UCSD-AML1 (cell line): ENCODE measurements around the gene HP1BP3.

Source experiments
- DNase-seq: peaks from one replicate; lab custom pipeline; 2025; ENCODE audit not compliant: unreplicated experiment; lab: John Stamatoyannopoulos, UW

The HP1BP3 gene

GRCh38 chr1:20696397-20697333 is 90.4 kb downstream of the HP1BP3 start:
- peak; percentile 87 for DNase-seq

GRCh38 chr1:20695515-20695914 is 91.6 kb downstream of the HP1BP3 start:
- no peak for DNase-seq

- DNase-seq = no peak
Measured at GRCh38 chr1:20693623-20694022, 93.5 kb downstream of the HP1BP3 start.
